Left renal pelvis (tissue), 4 donors: ENCODE results near the gene OR5B17. TPM values are rescaled to one million over a fixed set of nuclear protein-coding genes. Genes with fewer than 3 reads are reported as not detected.
"Not testable (repeated sequence)": the region's sequence is repeated elsewhere in the genome, so short reads cannot be mapped to it uniquely, and the experiment has no call there.

Source experiments
- DNase-seq, 4 donors: peaks; one replicate each; pipeline ENCODE4 v3.0.0-alpha.2; 2013; ENCODE audit warnings: low read depth in 4 of 4, low spot score in 3 of 4
- polyA plus RNA-seq, 4 donors: library from polyadenylated mRNA; unstranded; fragments of 120-200 nt; gene quantifications; one replicate each; pipeline ENCODE4 v1.2.1, GENCODE V29; 2013; ENCODE audit not compliant: insufficient read length in 4 of 4

OR5B17 gene
- polyA plus RNA-seq: not detected

DNA sequence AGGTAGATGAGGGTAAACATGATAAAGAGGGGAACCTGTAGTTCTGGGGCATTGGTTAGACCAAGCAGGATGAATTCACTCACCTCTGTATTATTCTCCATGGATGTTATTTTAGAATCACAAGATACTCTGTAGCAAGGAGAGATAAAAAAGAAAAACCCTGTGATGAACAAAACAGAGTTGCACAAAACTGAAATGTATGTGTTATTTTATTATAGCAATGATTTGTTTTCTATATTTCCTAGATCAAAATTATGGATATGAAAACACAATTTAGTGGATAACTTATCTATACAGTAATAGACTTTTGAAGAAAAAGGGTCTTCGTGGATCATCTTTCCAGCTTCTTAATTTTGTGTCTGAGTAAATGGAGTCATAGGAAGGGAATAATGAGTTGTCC, at the start of gene OR5B17:
Gene OR5B17, minus strand, starts transcription at position 101 of the 400 bp plus-strand sequence. Its CDS starts 0 bp downstream, at position 101.
- no peak for DNase-seq

DNA sequence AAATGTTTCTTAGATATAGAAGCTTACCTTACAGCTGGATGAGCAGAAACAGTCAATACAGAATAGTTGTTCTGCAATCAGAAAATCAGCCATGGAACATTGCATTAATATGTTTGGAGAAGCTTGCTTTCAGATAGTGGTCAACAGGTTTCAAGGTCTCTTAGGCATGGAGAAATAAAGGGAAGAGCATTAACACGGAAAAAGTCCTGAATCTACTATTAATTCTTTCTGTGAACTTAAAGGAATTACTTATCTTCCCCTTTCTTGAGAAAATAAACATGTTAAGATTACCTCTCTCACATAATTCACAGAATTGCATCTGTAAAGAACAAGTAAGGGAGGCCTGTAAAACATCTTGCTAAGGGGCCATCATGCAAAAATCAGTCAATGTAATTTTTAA, 47.9 kb upstream of the OR5B17 start, which contains the start of gene OR5B3:
Gene OR5B3, minus strand, starts transcription at position 101 of the 400 bp plus-strand sequence. CDS start 3,465 bp downstream, outside the sequence.
- DNase-seq: no peak

DNA sequence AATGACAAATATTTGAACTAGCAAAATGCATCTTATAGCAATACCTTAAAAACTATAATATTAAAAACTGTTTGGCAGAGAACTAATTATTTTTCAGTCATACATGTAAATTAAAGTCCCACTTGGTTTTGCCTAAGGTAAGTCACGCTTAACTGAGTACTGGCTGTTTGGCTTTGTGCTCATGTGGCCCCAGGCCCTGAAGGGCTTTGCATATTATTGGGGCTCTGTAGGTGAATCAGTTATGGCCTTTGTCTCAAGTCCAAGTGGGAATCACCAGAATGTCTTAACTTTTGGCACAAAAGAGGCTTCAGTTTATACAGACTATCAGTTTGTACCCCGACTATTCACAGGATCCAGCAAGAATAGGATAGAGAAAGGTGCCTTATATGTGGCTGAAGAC, 40.8 kb upstream of the OR5B17 start:
- not testable (repeated sequence) for DNase-seq

DNA sequence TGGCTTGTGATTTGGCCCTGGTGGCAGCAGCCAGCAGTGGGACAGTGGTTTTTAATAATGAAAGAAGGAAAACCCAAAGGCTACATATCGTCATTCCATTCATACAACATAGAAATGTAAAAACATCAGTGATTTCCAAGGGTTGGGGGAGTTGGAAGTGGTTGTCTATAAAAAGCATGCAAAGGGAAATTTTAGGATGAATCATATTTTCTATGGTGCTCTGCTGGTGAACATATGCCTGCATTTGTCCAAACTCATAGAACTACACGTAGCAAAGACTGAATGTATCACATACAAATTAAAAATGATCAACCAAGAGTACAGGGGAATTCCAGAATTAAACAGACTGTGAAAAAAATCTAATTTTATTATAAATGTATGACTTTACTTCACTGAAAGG, 36.7 kb upstream of the OR5B17 start:
- no peak for DNase-seq

DNA sequence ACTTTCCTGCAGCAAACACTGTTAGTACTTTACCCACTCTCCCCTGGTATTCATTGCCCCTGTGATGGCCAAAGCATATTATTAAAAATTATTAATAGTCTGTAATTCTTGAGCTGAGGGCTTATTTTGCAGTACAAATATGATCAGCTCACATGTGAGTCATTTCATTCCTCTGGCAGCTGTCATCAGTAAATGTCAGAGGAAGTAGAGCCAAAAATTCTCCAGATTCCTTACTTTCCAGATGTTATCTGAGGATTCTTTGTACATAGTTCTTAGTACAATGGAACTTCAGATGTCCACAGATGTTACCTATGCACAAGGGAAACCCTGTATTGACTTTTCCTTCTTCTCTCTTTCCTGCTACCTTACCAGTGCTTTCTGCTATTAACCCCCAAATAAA, 35.3 kb upstream of the OR5B17 start:
- DNase-seq: no peak

DNA sequence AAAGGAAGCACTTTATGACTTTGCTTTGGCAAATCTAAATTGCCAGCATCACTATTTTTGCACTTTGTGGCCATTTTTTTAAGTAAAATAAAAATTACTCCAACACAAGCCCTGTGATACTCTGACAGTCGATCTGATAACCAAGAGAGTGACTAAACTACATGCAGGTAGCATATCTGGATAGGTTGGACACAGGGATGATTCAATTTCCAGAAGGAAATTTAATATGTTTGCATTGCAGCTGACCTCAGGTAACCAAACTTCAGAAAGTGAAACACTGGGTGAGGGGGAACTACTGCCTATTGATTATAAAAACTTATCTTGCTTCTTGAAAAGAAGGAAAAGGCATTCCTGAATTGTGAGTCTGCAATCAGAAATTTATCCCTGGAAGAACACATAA, 33.9 kb upstream of the OR5B17 start:
- no peak for DNase-seq

DNA sequence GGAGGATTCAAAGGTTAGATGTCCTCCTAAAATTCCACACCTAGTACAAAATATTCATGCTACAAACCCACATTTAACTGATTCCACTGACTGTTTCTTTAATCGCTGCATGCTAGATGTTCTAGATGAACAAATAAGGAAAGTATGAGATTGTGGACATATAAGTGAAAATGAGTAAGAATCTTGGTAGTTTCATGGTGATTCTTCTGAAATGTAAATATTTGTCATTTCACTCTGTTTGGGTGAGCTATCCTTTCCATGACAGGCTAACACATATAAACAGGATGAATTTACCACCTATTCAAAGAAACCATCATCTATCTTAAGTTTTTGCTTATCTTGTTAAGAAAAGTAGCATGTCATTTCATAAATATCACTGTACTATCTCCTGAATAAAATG, 33.0 kb upstream of the OR5B17 start:
- no peak for DNase-seq

DNA sequence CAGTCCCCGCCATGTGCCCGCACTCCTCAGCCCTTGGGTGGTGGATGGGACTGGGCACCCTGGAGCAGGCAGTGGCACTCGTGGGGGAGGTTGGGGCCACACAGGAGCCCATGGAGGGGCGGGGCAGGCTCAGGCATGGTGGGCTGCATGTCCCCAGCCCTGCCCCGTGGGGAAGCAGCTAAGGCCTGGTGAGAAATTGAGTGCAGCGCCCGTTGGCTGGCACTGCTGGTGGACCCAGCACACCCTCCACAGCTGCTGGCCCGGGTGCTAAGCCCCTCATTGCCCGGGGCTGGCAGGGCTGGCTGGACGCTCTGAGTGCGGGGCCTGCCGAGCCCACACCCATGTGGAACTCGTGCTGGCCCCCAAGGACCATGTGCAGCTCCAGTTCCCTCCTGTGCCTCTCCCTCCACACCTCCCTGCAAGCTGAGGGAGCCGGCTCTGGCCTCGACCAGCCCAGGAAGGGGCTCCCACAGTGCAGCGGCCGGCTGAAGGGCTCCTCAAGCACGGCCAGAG, 31.7 kb upstream of the OR5B17 start:
- DNase-seq: no peak

DNA sequence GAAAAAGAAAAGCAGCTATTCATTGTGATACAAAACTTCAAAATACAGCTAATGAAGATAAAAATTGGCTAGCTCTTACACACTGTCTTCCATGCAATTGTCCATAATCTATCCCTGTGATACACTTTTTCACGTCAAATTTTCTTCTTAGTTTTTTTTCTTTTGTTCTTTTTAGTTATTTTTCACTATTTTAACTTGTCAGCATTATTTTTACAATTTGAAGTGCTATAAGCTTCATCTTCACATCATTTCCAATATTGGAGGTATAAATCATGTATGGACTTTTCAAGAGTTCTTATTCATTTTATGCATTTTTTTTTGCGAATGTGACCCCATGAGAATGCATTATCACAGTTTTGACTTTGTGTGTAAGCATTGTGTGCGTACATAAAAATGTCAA, 4.1 kb downstream of the OR5B17 start:
- no peak for DNase-seq

DNA sequence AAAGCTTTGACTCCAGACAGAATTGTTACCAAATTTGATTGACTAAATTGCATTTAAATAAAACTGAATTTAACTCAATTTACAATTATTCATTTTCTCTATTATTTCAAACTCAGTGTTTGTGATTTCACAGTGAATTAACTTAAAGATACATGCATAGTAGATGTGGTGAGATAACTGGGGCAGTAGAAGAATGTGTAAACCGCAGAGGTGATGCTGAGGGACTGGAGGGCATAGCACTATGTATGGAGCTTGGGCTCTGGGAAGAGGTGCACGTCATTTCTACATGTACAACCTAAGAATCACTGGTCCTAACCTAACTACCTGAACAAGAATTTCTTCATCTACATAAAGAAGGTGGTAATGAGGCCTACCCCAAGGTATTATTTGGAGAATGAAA, 13.7 kb downstream of the OR5B17 start:
- no peak for DNase-seq

DNA sequence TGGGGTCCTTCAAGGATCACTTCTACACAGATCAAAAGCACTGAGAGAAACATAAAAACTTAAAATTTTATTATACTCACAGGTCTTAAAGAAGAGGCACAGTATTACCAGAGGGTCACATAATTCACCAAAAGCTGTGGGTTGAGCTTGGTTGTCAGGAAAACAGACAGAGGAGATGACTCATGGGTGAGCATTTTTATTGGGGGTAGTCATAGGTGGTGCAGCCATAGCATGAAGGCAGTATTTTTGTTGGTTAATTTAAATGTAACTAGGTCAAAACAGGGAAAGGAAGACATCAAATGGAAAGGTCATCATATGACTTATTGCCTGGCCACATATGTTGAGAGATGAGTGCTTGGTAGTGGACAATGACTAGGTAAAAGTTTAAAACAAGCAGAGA, 24.2 kb downstream of the OR5B17 start:
- no peak for DNase-seq

DNA sequence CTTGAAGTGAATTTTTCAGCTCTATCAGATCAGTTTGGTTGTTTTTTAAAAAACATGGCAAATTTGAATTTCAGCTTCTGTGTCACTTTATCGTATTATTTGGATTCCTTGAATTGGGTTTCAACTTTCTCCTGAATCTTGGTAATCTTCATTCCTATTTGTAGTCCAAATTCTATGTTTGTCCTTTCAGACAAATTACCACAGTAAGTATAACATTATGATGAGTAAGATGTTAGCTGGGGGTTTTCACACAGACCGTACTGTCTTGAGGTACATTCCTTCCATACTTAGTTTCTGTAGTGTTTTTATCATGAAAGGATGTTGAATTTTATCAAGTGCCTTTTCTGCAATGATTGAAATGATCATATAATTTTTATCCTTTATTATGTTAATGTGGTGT, 28.0 kb downstream of the OR5B17 start:
- DNase-seq: no peak

DNA sequence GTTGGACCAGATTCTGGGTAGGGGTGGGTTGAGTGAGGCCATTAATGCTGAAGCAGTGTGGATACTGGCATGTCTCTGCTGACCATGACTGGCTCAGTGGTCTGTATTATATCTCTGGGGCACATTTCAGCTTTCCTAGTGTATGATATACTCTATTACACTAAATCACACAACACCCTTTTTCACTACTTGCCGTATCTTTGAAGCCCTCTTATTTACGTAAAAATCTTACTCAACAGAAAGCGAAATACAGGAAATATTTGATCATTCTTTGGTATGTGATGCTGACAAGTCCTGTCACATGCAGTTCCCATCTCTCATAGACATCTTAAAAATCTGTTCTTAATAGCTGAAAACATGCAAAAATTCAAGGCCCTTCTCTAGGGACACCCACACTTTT, 40.3 kb downstream of the OR5B17 start:
- no peak for DNase-seq

DNA sequence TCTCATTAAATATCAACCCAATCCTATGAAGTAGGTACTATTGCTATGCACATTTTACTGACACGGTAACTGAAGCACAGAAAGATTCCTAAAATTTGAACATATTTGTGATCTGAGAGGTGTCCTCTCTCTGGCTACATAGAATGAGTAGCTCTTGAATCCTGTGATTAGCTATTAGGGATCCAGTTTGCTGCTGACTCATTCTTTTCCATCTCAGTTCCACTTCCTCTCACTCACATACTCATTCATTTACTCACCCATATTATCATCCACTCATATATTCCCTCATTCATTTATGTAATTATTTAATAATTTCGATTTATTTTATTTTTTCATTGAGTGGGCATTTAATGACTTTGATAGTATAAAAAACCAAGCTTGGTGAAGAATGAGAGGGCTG, 42.7 kb downstream of the OR5B17 start:
- no peak for DNase-seq

Other genes with a start within 250 kb of the OR5B17 start
- gene OR9I1, start 233.5 kb downstream of the OR5B17 start, polyA plus RNA-seq: not detected
- not detected for gene OR9Q2, start 170.0 kb downstream of the OR5B17 start, polyA plus RNA-seq
- not detected for gene OR1S2, start 154.9 kb downstream of the OR5B17 start, polyA plus RNA-seq
- not detected for gene OR1S1, start 146.3 kb downstream of the OR5B17 start, polyA plus RNA-seq
- gene OR10Q1, start 130.2 kb downstream of the OR5B17 start, polyA plus RNA-seq: not detected
- gene OR10W1, start 90.8 kb downstream of the OR5B17 start, polyA plus RNA-seq: not detected
- gene OR5B3, start 47.8 kb upstream of the OR5B17 start, polyA plus RNA-seq: not detected
- gene OR5B2, start 69.1 kb upstream of the OR5B17 start, polyA plus RNA-seq: under 1 TPM in 1 of 4 donors, not detected in 3; 0.25 TPM
- gene OR5B12, start 83.2 kb upstream of the OR5B17 start, polyA plus RNA-seq: under 1 TPM in 1 of 4 donors, not detected in 3; 0.38 TPM
- gene OR5B21, start 149.0 kb upstream of the OR5B17 start, polyA plus RNA-seq: not detected
- gene LPXN, start 216.8 kb upstream of the OR5B17 start, polyA plus RNA-seq: 1 to 10 TPM; 7.1 to 8.6 (median 8.2) TPM
- 10 to 100 TPM; 57.9 to 72.9 (median 61.2) TPM for gene ZFP91, start 220.0 kb upstream of the OR5B17 start, polyA plus RNA-seq